Activated T-cell treated with anti-CD3 and anti-CD28 coated beads, Interleukin-2, amount 50 U/mL, for 72 hours (primary cell): ENCODE data around the gene METRNL. TPM values are rescaled to one million over a fixed set of nuclear protein-coding genes. Genes with fewer than 3 reads are reported as not detected.

ENCODE experiments used
- ATAC-seq, 2 donors: fragments of 150-1000 bp; cut with Tn5 transposase; replicated peaks in 1 of 2; 2 replicates each; pipeline ENCODE4 v1.10.0; 2021; ENCODE audit warnings: moderate library complexity in 2 of 2, mild to moderate bottlenecking in 1 of 2
- DNase-seq, 2 donors: peaks; one replicate each; pipeline ENCODE4 v3.0.0; 2021 to 2022; ENCODE audit warnings: mixed read lengths in 1 of 2
- H3K27ac Mint-ChIP-seq: one replicate; pipeline ENCODE4 v1.8.0; 2022; ENCODE audit warnings: mild to moderate bottlenecking, moderate library complexity, mixed read lengths
- H3K27me3 Mint-ChIP-seq: one replicate; pipeline ENCODE4 v1.8.0; 2022; ENCODE audit warnings: low read depth, mixed read lengths
- H3K36me3 Mint-ChIP-seq, 2 donors: one replicate each; pipeline ENCODE4 v1.8.0; 2022; ENCODE audit warnings: mixed read lengths in 2 of 2, mild to moderate bottlenecking in 1 of 2; ENCODE audit not compliant: insufficient read depth in 2 of 2
- H3K4me1 Mint-ChIP-seq: one replicate; pipeline ENCODE4 v1.8.0; 2022; ENCODE audit warnings: low read depth, mixed read lengths
- H3K4me3 Mint-ChIP-seq, 2 donors: one replicate each; pipeline ENCODE4 v1.8.0; 2022; ENCODE audit warnings: mild to moderate bottlenecking in 2 of 2, mixed read lengths in 2 of 2, moderate library complexity in 2 of 2
- H3K9me3 Mint-ChIP-seq, 2 donors: one replicate each; pipeline ENCODE4 v1.8.0; 2022; ENCODE audit warnings: mixed read lengths in 2 of 2
- total RNA-seq, 2 donors: library from RNA; stranded (reverse); gene quantifications; one replicate each; pipeline ENCODE4 v1.2.3, GENCODE V29; 2022

Gene METRNL
- total RNA-seq, 2 donors from 2014 or later: 137 to 198 TPM

GRCh38 chr17:83073389-83074063, 5.9 kb upstream of the METRNL start:
- Mint-ChIP-seq H3K9me3 (no peaks in the 10 kb centered on the region), H3K36me3 (no peaks in the 10 kb centered on the region)
- peak; percentile 28 to 41 for ATAC-seq

GRCh38 chr17:83074486-83075223, 4.8 kb upstream of the METRNL start:
- ATAC-seq (no peak), DNase-seq (no peak)
- Mint-ChIP-seq H3K4me3 (no peak overlapping the region), H3K27ac (no peak overlapping the region), H3K4me1 (peaks cover 34% of the 10 kb centered on the region), H3K9me3 (no peaks in the 10 kb centered on the region), H3K36me3 (no peaks in the 10 kb centered on the region), H3K27me3 (peaks cover 15% of the 10 kb centered on the region)

More at GRCh38 chr17:83073389-83074063, 5.9 kb upstream of the METRNL start:
- Mint-ChIP-seq H3K4me3 (no peak overlapping the region), H3K27ac (no peak overlapping the region), H3K4me1 (peaks cover 34% of the 10 kb centered on the region), H3K27me3 (peaks cover 15% of the 10 kb centered on the region)
- DNase-seq: no peak

GRCh38 chr17:83075270-83075880, 4.0 kb upstream of the METRNL start:
- H3K9me3 Mint-ChIP-seq: no peaks in the 10 kb centered on the region
- ATAC-seq (no peak), DNase-seq (no peak)
- no peak overlapping the region for H3K27ac Mint-ChIP-seq
- no peak overlapping the region for H3K4me3 Mint-ChIP-seq
- peaks cover 15% of the 10 kb centered on the region for H3K27me3 Mint-ChIP-seq
- H3K36me3 Mint-ChIP-seq: no peaks in the 10 kb centered on the region
- peaks cover 34% of the 10 kb centered on the region for H3K4me1 Mint-ChIP-seq

GRCh38 chr17:83076938-83077337, 2.5 kb upstream of the METRNL start:
- ATAC-seq: no peak
- Mint-ChIP-seq H3K4me1 (peaks cover 22% of the 10 kb centered on the region), H3K27ac (no peak overlapping the region), H3K27me3 (peaks cover 15% of the 10 kb centered on the region), H3K4me3 (peak overlapping the region; percentile 33 to 56), H3K9me3 (no peaks in the 10 kb centered on the region), H3K36me3 (peaks cover under 1 to 2% of the 10 kb centered on the region in 2 donors)
- peak in 1 of 2 donors; percentile 34 for DNase-seq

- H3K27me3 Mint-ChIP-seq: peaks cover 20% of the 10 kb centered on the region
- peak overlapping the region; percentile 33 to 56 for H3K4me3 Mint-ChIP-seq
- H3K9me3 Mint-ChIP-seq: no peaks in the 10 kb centered on the region
- DNase-seq (no peak), ATAC-seq (no peak)
- H3K27ac Mint-ChIP-seq: no peak overlapping the region
- H3K36me3 Mint-ChIP-seq: peaks cover 5% of the 10 kb centered on the region in 2 donors
- peaks cover 22% of the 10 kb centered on the region for H3K4me1 Mint-ChIP-seq
Measured at GRCh38 chr17:83077411-83077810, 2.0 kb upstream of the METRNL start.

- Mint-ChIP-seq H3K27ac (no peak overlapping the region), H3K9me3 (no peaks in the 10 kb centered on the region), H3K4me3 (peak overlapping the region; percentile 63 to 74), H3K4me1 (peaks cover 28% of the 10 kb centered on the region), H3K36me3 (peaks cover 5 to 10% of the 10 kb centered on the region in 2 donors), H3K27me3 (peaks cover 25% of the 10 kb centered on the region)
- DNase-seq (no peak), ATAC-seq (no peak)
Measured at GRCh38 chr17:83077939-83078338, 1.5 kb upstream of the METRNL start.

- Mint-ChIP-seq H3K4me1 (peaks cover 35% of the 10 kb centered on the region), H3K27ac (no peak overlapping the region), H3K27me3 (peaks cover 25% of the 10 kb centered on the region), H3K36me3 (peaks cover 5 to 11% of the 10 kb centered on the region in 2 donors), H3K9me3 (no peaks in the 10 kb centered on the region), H3K4me3 (peak overlapping the region; percentile 63 to 74)
- peak; percentile 34 to 43 for DNase-seq
- ATAC-seq: no peak
Measured at GRCh38 chr17:83078378-83079351, 744 bp upstream of the METRNL start.

GRCh38 chr17:83079766-83080578, 563 bp downstream of the METRNL start:
- no peak overlapping the region for H3K27ac Mint-ChIP-seq
- ATAC-seq (peak in 1 of 2 donors; percentile 1), DNase-seq (peak in 1 of 2 donors; percentile 58)
- peaks cover 43% of the 10 kb centered on the region for H3K4me1 Mint-ChIP-seq
- H3K4me3 Mint-ChIP-seq: no peak overlapping the region
- peaks cover 5 to 13% of the 10 kb centered on the region in 2 donors for H3K36me3 Mint-ChIP-seq
- H3K9me3 Mint-ChIP-seq: no peaks in the 10 kb centered on the region
- H3K27me3 Mint-ChIP-seq: peaks cover 25% of the 10 kb centered on the region

- DNase-seq (peak in 1 of 2 donors; percentile 58), ATAC-seq (peak; percentile 1)
- no peak overlapping the region for H3K4me3 Mint-ChIP-seq
- peaks cover 5 to 15% of the 10 kb centered on the region in 2 donors for H3K36me3 Mint-ChIP-seq
- H3K27ac Mint-ChIP-seq: no peak overlapping the region
- H3K9me3 Mint-ChIP-seq: no peaks in the 10 kb centered on the region
- peaks cover 25% of the 10 kb centered on the region for H3K27me3 Mint-ChIP-seq
- H3K4me1 Mint-ChIP-seq: peaks cover 45% of the 10 kb centered on the region
Measured at GRCh38 chr17:83080579-83080857, 1.1 kb downstream of the METRNL start.

GRCh38 chr17:83080858-83081683, 1.7 kb downstream of the METRNL start:
- Mint-ChIP-seq H3K9me3 (no peaks in the 10 kb centered on the region), H3K36me3 (peaks cover 5 to 15% of the 10 kb centered on the region in 2 donors), H3K27me3 (peaks cover 25% of the 10 kb centered on the region), H3K27ac (peak overlapping the region; percentile 79), H3K4me1 (peaks cover 49% of the 10 kb centered on the region), H3K4me3 (peak overlapping the region; percentile 80 to 88)
- ATAC-seq: peak; percentile 2 to 4
- DNase-seq: peak; percentile 64 to 74

- Mint-ChIP-seq H3K9me3 (no peaks in the 10 kb centered on the region), H3K27ac (peak overlapping the region; percentile 79), H3K36me3 (peaks cover 8 to 15% of the 10 kb centered on the region in 2 donors), H3K4me3 (peak overlapping the region; percentile 80 to 88), H3K4me1 (peaks cover 49% of the 10 kb centered on the region), H3K27me3 (peaks cover 25% of the 10 kb centered on the region)
- no peak for DNase-seq
- ATAC-seq: no peak
Measured at GRCh38 chr17:83081684-83082201, 2.3 kb downstream of the METRNL start.
